ENCODE results near the gene CEACAM21. TPM values are rescaled to one million over a fixed set of nuclear protein-coding genes. Genes with fewer than 3 reads are reported as not detected.
"Not testable (repeated sequence)": the region's sequence is repeated elsewhere in the genome, so short reads cannot be mapped to it uniquely, and the experiment has no call there.

CEACAM21 gene
- polyA plus RNA-seq, 3 donors: 0.67 to 2.1 (median 0.95) TPM

- 50 to 71% (median 54%) methylated on average over 2 of the region's 2 CpGs for WGBS, 3 donors
- H3K27ac ChIP-seq (ENCODE audit: low read depth, low read length): no peak overlapping the region
Measured at GRCh38 chr19:41577833-41578232, 1.9 kb downstream of the CEACAM21 start.

GRCh38 chr19:41578886-41579285 is 2.9 kb downstream of the CEACAM21 start:
- H3K27ac ChIP-seq (ENCODE audit: low read depth, low read length): no peak overlapping the region
- WGBS, 3 donors: 50 to 75% (median 74%) methylated on average over 2 of the region's 2 CpGs

- not testable (repeated sequence) for H3K27ac ChIP-seq (ENCODE audit: low read depth, low read length)
- 46 to 86% (median 71%) methylated on average over 4 of the region's 4 CpGs for WGBS, 3 donors
Measured at GRCh38 chr19:41581068-41581467, 5.1 kb downstream of the CEACAM21 start.

- not testable (repeated sequence) for H3K27ac ChIP-seq (ENCODE audit: low read depth, low read length)
- WGBS, 3 donors: 87 to 100% (median 94%) methylated on average over 1 of the region's 1 CpG
Measured at GRCh38 chr19:41582577-41583182, 6.7 kb downstream of the CEACAM21 start.

GRCh38 chr19:41584260-41584810 is 8.4 kb downstream of the CEACAM21 start:
- WGBS, 3 donors: 51 to 86% (median 79%) methylated on average over 6 of the region's 6 CpGs
- H3K27ac ChIP-seq (ENCODE audit: low read depth, low read length): no peak overlapping the region

GRCh38 chr19:41584931-41585330 is 9.0 kb downstream of the CEACAM21 start:
- WGBS, 3 donors: 50 to 77% (median 75%) methylated on average over 1 of the region's 1 CpG
- H3K27ac ChIP-seq (ENCODE audit: low read depth, low read length): no peak overlapping the region

GRCh38 chr19:41586064-41586463 is 10.1 kb downstream of the CEACAM21 start:
- no peak overlapping the region for H3K27ac ChIP-seq (ENCODE audit: low read depth, low read length)

- H3K27ac ChIP-seq (ENCODE audit: low read depth, low read length): no peak overlapping the region
- WGBS, 3 donors: 50 to 79% (median 72%) methylated on average over 9 of the region's 9 CpGs
Measured at GRCh38 chr19:41587101-41587837, 11.3 kb downstream of the CEACAM21 start.

- 63 to 80% (median 80%) methylated on average over 4 of the region's 4 CpGs for WGBS, 3 donors
- no peak overlapping the region for H3K27ac ChIP-seq (ENCODE audit: low read depth, low read length)
Measured at GRCh38 chr19:41587838-41588210, 11.9 kb downstream of the CEACAM21 start.

- 24 to 48% (median 40%) methylated on average over 6 of the region's 6 CpGs for WGBS, 3 donors
- no peak overlapping the region for H3K27ac ChIP-seq (ENCODE audit: low read depth, low read length)
Measured at GRCh38 chr19:41588497-41589209, 12.7 kb downstream of the CEACAM21 start.

- H3K27ac ChIP-seq (ENCODE audit: low read depth, low read length): no peak overlapping the region
- WGBS, 3 donors: 36 to 64% (median 54%) methylated on average over 2 of the region's 2 CpGs
Measured at GRCh38 chr19:41589371-41589770, 13.4 kb downstream of the CEACAM21 start.

GRCh38 chr19:41590936-41591335 is 15.0 kb downstream of the CEACAM21 start:
- H3K27ac ChIP-seq (ENCODE audit: low read depth, low read length): no peak overlapping the region

GRCh38 chr19:41591951-41592562 is 16.1 kb downstream of the CEACAM21 start:
- H3K27ac ChIP-seq (ENCODE audit: low read depth, low read length): no peak overlapping the region
- WGBS, 3 donors: 48 to 50% (median 49%) methylated on average over 5 of the region's 5 CpGs

- WGBS, 3 donors: 22 to 25% (median 23%) methylated on average over 4 of the region's 4 CpGs
- H3K27ac ChIP-seq (ENCODE audit: low read depth, low read length): no peak overlapping the region
Measured at GRCh38 chr19:41595258-41595889, 19.4 kb downstream of the CEACAM21 start.

- H3K27ac ChIP-seq (ENCODE audit: low read depth, low read length): no peak overlapping the region
- WGBS, 3 donors: 31 to 45% (median 41%) methylated on average over 3 of the region's 3 CpGs
Measured at GRCh38 chr19:41595890-41596280, 19.9 kb downstream of the CEACAM21 start.

GRCh38 chr19:41597600-41598041 is 21.7 kb downstream of the CEACAM21 start:
- no peak overlapping the region for H3K27ac ChIP-seq (ENCODE audit: low read depth, low read length)
- WGBS, 3 donors: 6 to 10% (median 6%) methylated on average over 10 of the region's 10 CpGs

GRCh38 chr19:41599175-41599966 is 23.4 kb downstream of the CEACAM21 start:
- no peak overlapping the region for H3K27ac ChIP-seq (ENCODE audit: low read depth, low read length)
- 35 to 59% (median 50%) methylated on average over 6 of the region's 6 CpGs for whole genome bisulfite sequencing, 3 donors

- 55 to 68% (median 58%) methylated on average over 4 of the region's 4 CpGs for WGBS, 3 donors
- H3K27ac ChIP-seq (ENCODE audit: low read depth, low read length): no peak overlapping the region
Measured at GRCh38 chr19:41601771-41602170, 25.8 kb downstream of the CEACAM21 start.

Measured in adipose tissue (tissue), 3 donors.